GM18499 (cell line): ENCODE results near the gene RNF150.
"Not testable (repeated sequence)": the region's sequence is repeated elsewhere in the genome, so short reads cannot be mapped to it uniquely, and the experiment has no call there.

Source experiments
- ATAC-seq: cut with Tn5 transposase; IDR thresholded peaks from one replicate; pipeline ENCODE4 v1.9.1; 2021; ENCODE audit warnings: moderate number of reproducible peaks; ENCODE audit not compliant: insufficient read depth, unreplicated experiment

RNF150 gene

GRCh38 chr4:141079393-141079930 is 53.8 kb downstream of the RNF150 start:
- no peak for ATAC-seq

- no peak for ATAC-seq
These were observed 54.4 kb downstream of the RNF150 start for GRCh38 chr4:141078871-141079270.

DNA sequence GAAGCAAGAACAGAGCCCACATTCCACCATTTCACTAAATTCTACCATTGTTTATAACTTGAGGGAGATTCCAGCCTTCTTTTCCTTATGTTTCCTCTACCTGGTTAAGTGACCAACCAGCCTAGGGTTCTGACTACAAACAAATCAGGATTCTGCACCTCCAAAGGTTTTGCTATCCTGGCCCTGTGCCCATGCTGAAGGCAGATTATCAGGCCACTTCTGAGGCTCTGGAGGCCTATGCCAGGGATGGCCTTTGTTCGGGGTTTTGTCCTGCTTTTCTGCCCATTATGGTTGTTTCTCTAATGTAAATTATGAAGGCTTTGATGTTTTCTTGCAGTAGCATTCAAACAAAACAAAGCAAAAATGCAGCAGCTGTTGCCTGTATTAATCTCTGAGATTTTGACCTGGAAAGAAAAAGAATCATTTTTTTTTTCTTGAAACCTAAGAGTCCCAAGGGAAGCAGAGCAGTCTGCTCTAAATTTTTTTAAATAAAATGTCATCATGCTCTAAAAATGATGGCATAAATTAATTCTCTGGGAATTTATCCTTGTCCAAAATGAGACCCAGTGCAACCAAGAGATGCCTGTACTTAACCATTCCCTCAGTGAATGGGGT is 55.6 kb downstream of the RNF150 start:
- no peak for ATAC-seq

- ATAC-seq = no peak
These were observed 57.7 kb downstream of the RNF150 start for GRCh38 chr4:141075553-141075952.

- no peak for ATAC-seq
These were observed 59.0 kb downstream of the RNF150 start for GRCh38 chr4:141074098-141074878.

DNA sequence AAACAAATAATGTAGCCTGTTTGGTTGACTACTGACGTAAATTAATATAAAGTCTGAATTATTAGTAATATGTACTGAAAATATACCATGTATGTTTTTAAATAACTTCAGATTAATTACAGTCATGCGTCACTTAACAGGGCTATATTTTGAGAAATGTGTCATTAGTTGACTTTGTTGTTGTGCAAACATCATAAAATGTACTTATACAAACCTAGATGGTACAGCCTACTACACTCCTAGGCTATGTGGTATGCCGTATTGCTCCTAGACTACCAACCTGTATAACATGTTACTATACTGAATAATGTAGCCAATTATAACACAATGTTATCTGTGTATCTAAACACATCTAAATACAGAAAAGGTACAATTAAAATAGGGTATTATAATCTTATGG is 66.6 kb downstream of the RNF150 start:
- no peak for ATAC-seq

- ATAC-seq = no peak
These were observed 67.4 kb downstream of the RNF150 start for GRCh38 chr4:141065872-141066271.

GRCh38 chr4:141062651-141063050 is 70.6 kb downstream of the RNF150 start:
- ATAC-seq = no peak

DNA sequence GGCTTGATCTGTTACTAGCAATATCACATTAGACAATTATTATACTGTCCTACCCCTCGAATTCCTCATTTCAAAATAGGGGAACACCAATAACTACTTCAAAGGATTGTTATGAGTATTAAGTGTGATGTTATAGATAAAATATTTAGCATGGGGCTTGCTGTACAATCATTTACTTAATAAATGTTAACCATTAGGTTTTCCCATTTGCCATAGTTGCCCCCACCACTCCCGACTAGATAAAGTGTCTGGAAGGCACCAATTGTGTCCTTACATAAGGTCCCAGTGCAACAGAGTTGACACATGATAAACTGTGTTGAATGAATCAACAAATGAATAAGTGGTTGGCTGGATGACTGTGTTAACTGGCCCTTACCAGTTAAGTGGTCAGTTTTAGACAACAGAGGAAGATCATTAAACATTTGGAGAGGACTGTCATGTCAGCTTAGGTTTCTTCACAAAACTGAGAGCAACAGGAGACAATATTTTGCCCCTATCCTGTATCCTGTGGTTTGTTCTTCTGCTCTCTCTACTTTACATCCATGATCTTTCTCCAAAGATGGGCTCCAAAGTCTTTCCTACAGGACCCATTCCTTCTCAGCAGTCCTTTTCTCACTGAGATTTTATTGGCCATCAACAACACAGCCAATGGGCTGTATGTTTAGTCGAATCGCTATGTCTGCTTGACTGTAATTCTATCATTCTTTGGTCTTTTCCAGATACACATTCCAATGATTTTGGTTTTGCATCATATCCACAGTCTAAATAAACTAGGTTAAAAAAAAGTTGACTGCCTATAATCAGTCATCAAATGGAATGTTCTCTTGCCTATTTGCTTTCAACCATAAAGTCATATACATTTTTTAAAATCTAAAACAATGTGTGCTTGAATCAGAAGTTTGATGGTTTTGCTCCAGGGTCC is 74.4 kb downstream of the RNF150 start:
- no peak for ATAC-seq

DNA sequence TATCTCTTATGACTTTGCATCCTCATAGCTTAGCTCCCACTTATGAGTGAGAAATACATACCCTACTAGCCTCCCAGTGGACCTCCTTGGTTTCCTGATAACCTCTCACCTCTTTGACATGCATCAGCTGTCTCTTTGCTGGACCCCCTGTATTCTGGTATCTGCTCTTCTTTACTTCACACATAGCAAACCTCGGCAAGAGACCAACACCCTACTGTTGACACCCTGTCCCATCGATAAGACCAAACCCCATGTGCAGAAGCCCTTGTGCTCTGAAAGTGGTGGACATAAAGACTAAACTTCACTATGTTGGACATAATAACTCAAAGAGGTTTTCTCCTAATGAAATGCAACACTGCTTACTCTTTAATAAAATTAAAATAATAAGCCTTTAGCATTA is 75.7 kb downstream of the RNF150 start:
- no peak for ATAC-seq

GRCh38 chr4:141056473-141056872 is 76.8 kb downstream of the RNF150 start:
- ATAC-seq = no peak

DNA sequence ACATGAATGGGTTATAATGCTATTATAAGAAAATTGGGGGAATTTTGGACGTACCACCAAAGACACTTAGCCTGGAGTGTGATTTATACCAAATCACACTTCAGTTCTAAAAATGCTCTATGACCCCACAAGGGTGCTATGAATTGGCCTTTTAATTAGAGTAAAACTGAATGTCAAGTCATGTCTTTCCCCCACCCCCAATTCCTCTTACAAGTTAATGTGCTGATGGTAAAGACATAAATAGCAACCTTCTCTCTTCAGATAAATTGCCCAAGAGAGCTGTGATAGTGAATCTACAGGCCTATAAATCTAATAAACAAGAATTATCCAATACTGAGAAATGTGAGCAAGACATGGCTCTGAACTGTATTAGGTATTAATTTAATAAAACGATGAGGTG is 78.8 kb downstream of the RNF150 start:
- no peak for ATAC-seq

DNA sequence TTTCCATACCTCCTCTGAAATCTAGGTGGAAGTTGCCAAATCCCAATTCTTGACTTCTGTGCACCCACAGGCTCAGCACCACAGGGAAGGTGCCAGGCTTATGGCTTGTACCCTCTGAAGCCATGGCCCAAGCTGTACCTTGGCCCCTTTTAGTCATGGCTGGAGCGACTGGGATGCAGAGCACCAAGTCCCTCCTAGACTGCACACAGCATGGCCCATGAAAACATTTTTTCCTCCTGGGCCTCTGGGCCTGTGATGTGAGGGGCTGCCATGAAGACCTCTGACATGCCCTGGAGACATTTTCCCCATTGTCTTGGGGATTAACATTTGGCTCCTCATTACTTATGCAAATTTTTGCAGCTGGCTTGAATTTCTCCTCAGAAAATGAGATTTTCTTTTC is 82.3 kb downstream of the RNF150 start:
- not testable (repeated sequence) for ATAC-seq

DNA sequence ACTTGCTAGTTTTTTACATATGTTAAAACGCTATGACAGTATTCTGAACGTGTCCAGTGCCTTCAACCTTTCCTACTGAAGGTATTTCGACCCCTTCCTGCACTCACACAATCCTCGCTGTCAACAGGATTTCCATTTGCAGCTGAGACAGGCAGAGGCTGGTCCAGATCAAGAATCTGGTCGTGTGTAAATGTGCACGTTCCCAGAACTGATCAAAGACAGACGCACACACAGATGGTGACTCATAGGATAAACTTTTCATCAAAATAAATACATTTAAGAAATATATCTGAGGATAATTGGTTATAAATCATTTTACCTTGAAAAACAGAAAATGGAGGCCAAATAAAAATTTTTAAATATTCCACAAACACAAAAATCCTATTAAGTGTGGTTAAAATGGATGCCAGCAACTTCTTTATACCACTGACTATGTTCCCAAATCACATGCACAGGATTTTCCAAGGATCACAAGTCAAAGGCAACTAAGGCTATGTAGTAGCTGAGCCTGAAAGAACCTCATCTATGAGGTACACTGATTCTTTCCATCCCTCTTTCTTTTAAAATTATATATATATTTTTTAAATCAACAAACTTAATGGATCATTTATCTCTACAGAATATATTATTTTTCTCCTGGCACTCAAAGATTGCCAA is 85.9 kb downstream of the RNF150 start:
- no peak for ATAC-seq

DNA sequence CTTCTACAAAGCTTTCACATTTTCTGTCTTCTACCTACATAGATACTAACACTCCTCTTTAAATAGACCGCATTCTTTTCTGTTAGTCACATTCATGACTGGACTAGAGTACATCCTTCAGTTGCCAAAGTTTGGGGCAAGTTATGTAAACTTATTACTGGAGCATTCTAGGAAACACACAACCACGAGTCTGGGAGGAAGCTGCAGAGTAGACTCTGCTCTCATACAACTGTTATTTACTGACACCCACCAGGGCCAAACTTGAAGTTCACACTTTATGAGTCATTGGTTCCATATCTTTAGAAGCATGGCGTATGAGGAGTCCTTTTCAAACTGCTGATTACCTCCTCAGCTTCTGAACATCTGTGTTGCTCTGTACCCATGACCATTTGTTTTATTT is 87.0 kb downstream of the RNF150 start:
- ATAC-seq = no peak

- no peak for ATAC-seq
These were observed 87.4 kb downstream of the RNF150 start for GRCh38 chr4:141045848-141046247.

GRCh38 chr4:141041021-141041476 is 92.2 kb downstream of the RNF150 start:
- no peak for ATAC-seq

DNA sequence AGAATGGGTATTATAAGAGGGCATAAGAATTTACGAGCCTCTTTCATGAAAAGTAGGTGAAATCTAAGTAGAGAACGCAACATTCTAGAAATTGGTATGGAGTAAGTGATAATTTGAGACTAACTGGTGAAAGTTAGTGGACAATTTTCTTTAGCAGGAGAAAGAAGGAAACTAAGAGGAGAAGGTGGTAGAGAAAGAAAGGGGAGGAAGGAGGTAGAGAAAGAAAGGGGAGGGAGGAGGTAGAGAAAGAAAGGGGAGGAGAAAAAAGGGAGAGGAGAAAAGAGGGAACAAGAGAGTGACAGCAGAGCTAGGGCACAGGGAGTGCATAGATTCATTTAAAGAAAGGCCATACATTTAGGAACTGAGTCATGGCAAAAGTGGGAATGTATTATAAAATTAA is 94.1 kb downstream of the RNF150 start:
- no peak for ATAC-seq

DNA sequence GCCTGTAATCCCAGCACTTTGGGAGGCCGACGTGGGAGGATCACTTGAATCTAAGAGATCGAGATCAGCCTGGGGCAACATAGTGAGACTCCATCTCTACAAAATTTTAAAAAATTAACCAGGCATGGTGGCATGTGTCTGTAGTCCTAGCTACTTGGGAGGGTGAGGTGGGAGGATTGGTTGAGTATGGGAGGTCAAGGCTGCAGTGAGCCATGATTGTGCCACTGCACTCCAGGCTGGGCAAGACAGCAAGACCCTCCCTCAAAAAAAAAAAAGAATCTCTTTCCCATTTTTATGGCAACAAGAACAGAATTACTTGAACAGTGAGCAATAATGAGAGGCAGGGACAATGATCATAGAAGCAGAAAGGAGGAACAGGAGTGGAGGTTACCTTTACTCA is 94.8 kb downstream of the RNF150 start:
- no peak for ATAC-seq

- no peak for ATAC-seq
These were observed 95.8 kb downstream of the RNF150 start for GRCh38 chr4:141037446-141037845.
